GM03348 (cell line): ENCODE data around the gene VSTM2L.
"Not testable (repeated sequence)": the region's sequence is repeated elsewhere in the genome, so short reads cannot be mapped to it uniquely, and the experiment has no call there.

Experiments
- DNase-seq: peaks from one replicate; pipeline ENCODE4 v3.0.0; 2012; ENCODE audit warnings: low spot score

Gene VSTM2L

GRCh38 chr20:37902504-37903313 is at the start of gene VSTM2L:
Gene VSTM2L, plus strand, starts transcription at chr20:37903127. Its CDS starts 224 bp downstream, at chr20:37903351.
- peak; percentile 87 for DNase-seq

GRCh38 chr20:37853823-37854375 is 49.0 kb upstream of the VSTM2L start:
- no peak for DNase-seq

GRCh38 chr20:37856034-37856433 is 46.9 kb upstream of the VSTM2L start:
- DNase-seq = not testable (repeated sequence)

GRCh38 chr20:37856932-37857660 is 45.8 kb upstream of the VSTM2L start:
- peak; percentile 68 for DNase-seq

GRCh38 chr20:37859406-37860171 is 43.3 kb upstream of the VSTM2L start:
- no peak for DNase-seq

GRCh38 chr20:37863289-37863688 is 39.6 kb upstream of the VSTM2L start:
- DNase-seq = no peak

GRCh38 chr20:37864298-37864697 is 38.6 kb upstream of the VSTM2L start:
- no peak for DNase-seq

- no peak for DNase-seq
Observed at GRCh38 chr20:37866051-37866450, 36.9 kb upstream of the VSTM2L start.

GRCh38 chr20:37867289-37868195 is 35.4 kb upstream of the VSTM2L start:
- no peak for DNase-seq

GRCh38 chr20:37868851-37869333 is 34.0 kb upstream of the VSTM2L start:
- no peak for DNase-seq

GRCh38 chr20:37869334-37869861 is 33.5 kb upstream of the VSTM2L start:
- DNase-seq = no peak

- no peak for DNase-seq
Observed at GRCh38 chr20:37870294-37870693, 32.6 kb upstream of the VSTM2L start.

- no peak for DNase-seq
Observed at GRCh38 chr20:37871751-37872150, 31.2 kb upstream of the VSTM2L start.

- no peak for DNase-seq
Observed at GRCh38 chr20:37872161-37872560, 30.8 kb upstream of the VSTM2L start.

GRCh38 chr20:37873884-37874283 is 29.0 kb upstream of the VSTM2L start:
- DNase-seq = no peak

- DNase-seq = no peak
Observed at GRCh38 chr20:37875460-37876175, 27.3 kb upstream of the VSTM2L start.

- no peak for DNase-seq
Observed at GRCh38 chr20:37876863-37877262, 26.1 kb upstream of the VSTM2L start.

GRCh38 chr20:37877832-37878772 is 24.8 kb upstream of the VSTM2L start:
- DNase-seq = no peak
